H1 (cell line): Measurements from ENCODE around the gene SSTR1. TPM values are rescaled to one million over a fixed set of nuclear protein-coding genes. Genes with fewer than 3 reads are reported as not detected.

Experiments used
- RNF2 ChIP-seq: fragments of 200-900, 300-1000 bp; sonication (generic); IDR thresholded peaks from 2 replicates; pipeline ENCODE4 v1.7.1; 2016; ENCODE audit warnings: borderline replicate concordance, low read depth, mild to moderate bottlenecking, antibody characterized with exemption, low read length; ENCODE audit not compliant: poor library complexity, severe bottlenecking; ENCODE audit errors: missing control alignments
- SRF ChIP-seq: IDR thresholded peaks from 2 replicates; pipeline ENCODE4 v1.6.1; 2011; ENCODE audit warnings: mild to moderate bottlenecking, low read depth, low read length, moderate library complexity
- polyA plus RNA-seq, 7 experiments: library from polyadenylated mRNA; depleted of rRNA in 3 of 7; stranded (reverse) in 5 of 7; unstranded in 2 of 7; fragments of >200 nt in 5 of 7; fragments of 200-250 nt in 2 of 7; gene quantifications; 1 replicate in 5 of 7; 2 replicates in 1 of 7; 4 replicates in 1 of 7; pipeline versions ENCODE4 v1.2.1 to v1.2.3, GENCODE V29; 2011 to 2013; ENCODE audit warnings: missing spikeins in 2 of 7, mixed read lengths in 2 of 7
- total RNA-seq: library from RNA; stranded (reverse); fragmentation: NEBNext Ultra II Directional; extraction: Animal tissue kit (Norgen Biotek cat#: 25700); gene quantifications from 2 replicates; pipeline ENCODE4 v1.2.1, GENCODE V29; 2021
- TF ChIP-seq, protein P1 (sequence below), 3 experiments: IDR thresholded peaks; 1 replicate in 2 of 3; 2 replicates in 1 of 3; pipeline versions ENCODE4 v1.5.1 to v1.6.1; 2011; ENCODE audit warnings: low read length in 3 of 3, mild to moderate bottlenecking in 3 of 3, inconsistent platforms in 2 of 3, low read depth in 1 of 3, moderate library complexity in 1 of 3; ENCODE audit not compliant: insufficient read depth in 1 of 3; ENCODE audit errors: control extremely low read depth in 1 of 3
- TF ChIP-seq, protein P2 (sequence below): IDR thresholded peaks from 2 replicates; pipeline ENCODE4 v1.6.1; 2012; ENCODE audit warnings: inconsistent platforms

SSTR1 gene
- total and polyA plus RNA-seq, 2 of the 8 experiments (the other 6 are each of a cell fraction or from before 2014, with no cell fraction given) = 0.82 to 0.93 TPM

DNA sequence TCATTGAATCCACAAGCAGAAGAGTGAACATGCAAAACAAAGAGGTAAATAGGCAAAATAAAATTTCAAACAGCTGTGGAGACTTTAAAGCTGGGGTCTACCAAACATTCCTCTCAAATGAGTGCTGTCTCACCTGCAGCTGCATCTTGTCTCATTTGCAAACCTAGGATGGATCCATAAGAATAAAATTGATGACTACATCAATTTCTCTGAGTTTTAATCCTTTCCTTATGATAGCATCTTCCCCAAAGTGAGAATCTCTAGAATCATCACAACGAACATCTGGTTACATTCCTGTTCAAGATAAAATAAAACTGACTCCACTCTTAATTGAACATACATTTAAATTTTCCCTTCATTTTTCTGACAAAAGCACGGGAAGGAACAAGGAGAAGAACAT is 18.2 kb downstream of the SSTR1 start (continued):
- TF ChIP-seq, protein P1, sequence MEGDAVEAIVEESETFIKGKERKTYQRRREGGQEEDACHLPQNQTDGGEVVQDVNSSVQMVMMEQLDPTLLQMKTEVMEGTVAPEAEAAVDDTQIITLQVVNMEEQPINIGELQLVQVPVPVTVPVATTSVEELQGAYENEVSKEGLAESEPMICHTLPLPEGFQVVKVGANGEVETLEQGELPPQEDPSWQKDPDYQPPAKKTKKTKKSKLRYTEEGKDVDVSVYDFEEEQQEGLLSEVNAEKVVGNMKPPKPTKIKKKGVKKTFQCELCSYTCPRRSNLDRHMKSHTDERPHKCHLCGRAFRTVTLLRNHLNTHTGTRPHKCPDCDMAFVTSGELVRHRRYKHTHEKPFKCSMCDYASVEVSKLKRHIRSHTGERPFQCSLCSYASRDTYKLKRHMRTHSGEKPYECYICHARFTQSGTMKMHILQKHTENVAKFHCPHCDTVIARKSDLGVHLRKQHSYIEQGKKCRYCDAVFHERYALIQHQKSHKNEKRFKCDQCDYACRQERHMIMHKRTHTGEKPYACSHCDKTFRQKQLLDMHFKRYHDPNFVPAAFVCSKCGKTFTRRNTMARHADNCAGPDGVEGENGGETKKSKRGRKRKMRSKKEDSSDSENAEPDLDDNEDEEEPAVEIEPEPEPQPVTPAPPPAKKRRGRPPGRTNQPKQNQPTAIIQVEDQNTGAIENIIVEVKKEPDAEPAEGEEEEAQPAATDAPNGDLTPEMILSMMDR (IDR thresholded peaks at IDR 0.05; ENCODE audit: control extremely low read depth in 1 of 3, insufficient read depth in 1 of 3, low read depth in 1 of 3, low read length in 3 of 3) = no peak
- TF ChIP-seq, protein P2, sequence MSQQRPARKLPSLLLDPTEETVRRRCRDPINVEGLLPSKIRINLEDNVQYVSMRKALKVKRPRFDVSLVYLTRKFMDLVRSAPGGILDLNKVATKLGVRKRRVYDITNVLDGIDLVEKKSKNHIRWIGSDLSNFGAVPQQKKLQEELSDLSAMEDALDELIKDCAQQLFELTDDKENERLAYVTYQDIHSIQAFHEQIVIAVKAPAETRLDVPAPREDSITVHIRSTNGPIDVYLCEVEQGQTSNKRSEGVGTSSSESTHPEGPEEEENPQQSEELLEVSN = no peak
- TF ChIP-seq RNF2 = no peak
- TF ChIP-seq SRF = no peak
